GM23248 (cell line): ENCODE results near the gene ALDH1L1. TPM values are rescaled to one million over a fixed set of nuclear protein-coding genes. Genes with fewer than 3 reads are reported as not detected.
"Not testable (repeated sequence)": the region's sequence is repeated elsewhere in the genome, so short reads cannot be mapped to it uniquely, and the experiment has no call there.

ENCODE experiments used
- DNase-seq: peaks from one replicate; pipeline ENCODE4 v3.0.0-alpha.2; 2015
- H2AFZ ChIP-seq: fragments of 200-600 bp; sonication (generic); 2 replicates; pipeline ENCODE4 v1.6.1; 2016; ENCODE audit warnings: antibody characterized with exemption
- H3F3A ChIP-seq: fragments of 200-600 bp; sonication (generic); 2 replicates; pipeline ENCODE4 v1.6.1; 2016; ENCODE audit warnings: mild to moderate bottlenecking, antibody characterized with exemption, mixed run types; ENCODE audit not compliant: insufficient read depth
- H3K27ac ChIP-seq: fragments of 200-600 bp; sonication (generic); 2 replicates; pipeline ENCODE4 v1.5.1; 2016; ENCODE audit warnings: mild to moderate bottlenecking
- H3K27me3 ChIP-seq: fragments of 200-600 bp; sonication (generic); replicated peaks from 2 replicates; pipeline ENCODE4 v1.6.1; 2016; ENCODE audit warnings: mild to moderate bottlenecking; ENCODE audit not compliant: insufficient read depth
- H3K36me3 ChIP-seq: fragments of 200-600 bp; sonication (generic); 2 replicates; pipeline ENCODE4 v1.6.1; 2016; ENCODE audit warnings: low read depth, mild to moderate bottlenecking
- H3K4me1 ChIP-seq: fragments of 200-600 bp; sonication (generic); 2 replicates; pipeline ENCODE4 v1.6.1; 2016; ENCODE audit warnings: mild to moderate bottlenecking; ENCODE audit not compliant: insufficient read depth
- H3K4me2 ChIP-seq: fragments of 200-600 bp; sonication (generic); one replicate; pipeline ENCODE4 v1.6.1; 2016; ENCODE audit warnings: mild to moderate bottlenecking; ENCODE audit not compliant: unreplicated experiment
- H3K4me3 ChIP-seq: fragments of 200-600 bp; sonication (generic); 2 replicates; pipeline ENCODE4 v1.5.1; 2016; ENCODE audit warnings: mild to moderate bottlenecking
- H3K79me2 ChIP-seq: fragments of 200-600 bp; sonication (generic); 2 replicates; pipeline ENCODE4 v1.6.1; 2016; ENCODE audit warnings: mild to moderate bottlenecking; ENCODE audit not compliant: insufficient read depth
- H3K9ac ChIP-seq: fragments of 200-600 bp; sonication (generic); 2 replicates; pipeline ENCODE4 v1.6.1; 2016; ENCODE audit warnings: mild to moderate bottlenecking
- H3K9me2 ChIP-seq: fragments of 200-600 bp; sonication (generic); 2 replicates; pipeline ENCODE4 v1.6.1; 2016; ENCODE audit warnings: mixed run types, mild to moderate bottlenecking, moderate library complexity; ENCODE audit not compliant: insufficient read depth
- H3K9me3 ChIP-seq: fragments of 200-600 bp; sonication (generic); one replicate; pipeline ENCODE4 v1.6.1; 2017; ENCODE audit warnings: low read depth
- H4K20me1 ChIP-seq: fragments of 200-600 bp; sonication (generic); 2 replicates; pipeline ENCODE4 v1.6.0; 2016; ENCODE audit not compliant: insufficient read depth
- EZH2 ChIP-seq: fragments of 200-600 bp; sonication (generic); IDR thresholded peaks from 2 replicates; pipeline ENCODE4 v1.6.1; 2018; ENCODE audit warnings: antibody characterized with exemption, mild to moderate bottlenecking; ENCODE audit not compliant: insufficient read depth, poor library complexity, severe bottlenecking
- EZH2phosphoT487 ChIP-seq: fragments of 200-600 bp; sonication (generic); IDR thresholded peaks from 2 replicates; pipeline ENCODE4 v1.6.1; 2018; ENCODE audit warnings: antibody characterized with exemption, moderate library complexity, mild to moderate bottlenecking, low read depth; ENCODE audit not compliant: insufficient read depth
- WGBS, 2 experiments: methylation state at CpG; one replicate each; pipeline ENCODE4 v1.1.6; 2015 to 2017; ENCODE audit warnings: low lambda C conversion rate in 2 of 2, low coverage in 1 of 2; ENCODE audit errors: missing lambda C conversion rate in 2 of 2; 5-methylcytosine and 5-hydroxymethylcytosine counted together
- in situ Hi-C: fragments of 300-500 bp; cut with MboI; formaldehyde crosslinking; loops from 2 replicates; pipeline ENCODE4 v1.15.0; 2020
- polyA plus RNA-seq: library from polyadenylated mRNA; unstranded; fragments of >200 nt; fragmentation: Nextera tagmentation; extraction: Ambion mirVana; gene quantifications from 2 replicates; pipeline ENCODE4 v1.2.1, GENCODE V29; 2016
- total RNA-seq: library from RNA; depleted of rRNA; stranded (reverse); fragments of >200 nt; shearing (Covaris generic); gene quantifications from 2 replicates; pipeline ENCODE4 v1.2.3, GENCODE V29; 2014

Gene ALDH1L1
- total and polyA plus RNA-seq, 2 experiments from 2014 or later, result not detected

- no peaks in the 10 kb centered on the region for H3K9me2 ChIP-seq
- no peak overlapping the region for H3K27ac ChIP-seq
- no peaks in the 10 kb centered on the region for H3F3A ChIP-seq
- no peak overlapping the region for H3K9ac ChIP-seq
- H3K4me3 ChIP-seq, result no peak overlapping the region
- H3K9me3 ChIP-seq, result no peaks in the 10 kb centered on the region
- H3K79me2 ChIP-seq, result no peaks in the 10 kb centered on the region
- no peaks in the 10 kb centered on the region for H3K27me3 ChIP-seq
- no peaks in the 10 kb centered on the region for H3K36me3 ChIP-seq
- peaks cover 8% of the 10 kb centered on the region for H3K4me1 ChIP-seq
- TF ChIP-seq EZH2phosphoT487, result no peak
- H2AFZ ChIP-seq, result no peak overlapping the region
- no peak overlapping the region for H3K4me2 ChIP-seq
- H4K20me1 ChIP-seq, result no peaks in the 10 kb centered on the region
- no peak for DNase-seq
- in situ Hi-C loops, result no loop called here
These were observed 82.6 kb downstream of the ALDH1L1 start for GRCh38 chr3:126097801-126098200.

DNA sequence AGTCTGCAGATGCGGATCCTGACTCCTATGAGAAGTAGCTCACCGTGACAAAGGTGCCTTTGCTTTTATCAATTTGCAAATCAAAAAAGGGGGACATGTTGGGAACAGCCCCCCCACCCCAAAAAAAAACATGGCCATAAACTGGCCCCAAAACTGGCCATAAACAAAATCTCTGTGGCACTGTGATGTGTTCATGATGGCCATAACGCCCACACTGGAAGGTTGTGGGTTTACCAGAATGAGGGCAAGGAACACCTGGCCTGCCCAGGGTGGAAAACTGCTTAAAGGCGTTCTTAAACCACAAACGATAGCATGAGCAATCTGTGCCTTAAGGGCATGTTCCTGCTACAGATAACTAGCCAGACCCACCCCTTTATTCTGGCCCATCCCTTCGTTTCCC lies 84.1 kb downstream of the ALDH1L1 start:
- 29 to 30% methylated on average over 6 of the region's 6 CpGs for WGBS, 2 experiments
- in situ Hi-C loops, result not testable (repeated sequence)

DNA sequence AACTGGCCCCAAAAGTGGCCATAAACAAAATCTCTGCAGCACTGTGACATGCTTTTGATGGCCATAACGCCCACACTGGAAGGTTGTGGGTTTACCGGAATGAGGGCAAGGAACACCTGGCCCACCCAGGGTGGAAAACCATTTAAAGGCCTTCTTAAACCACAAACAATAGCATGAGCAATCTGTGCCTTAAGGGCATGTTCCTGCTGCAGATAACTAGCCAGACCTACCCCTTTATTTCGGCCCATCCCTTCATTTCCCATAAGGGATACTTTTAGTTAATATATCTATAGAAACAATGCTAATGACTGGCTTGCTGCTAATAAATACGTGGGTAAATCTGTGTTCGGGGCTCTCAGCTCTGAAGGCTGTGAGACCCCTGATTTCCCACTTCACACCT lies 88.3 kb downstream of the ALDH1L1 start:
- H2AFZ ChIP-seq, DNase-seq, H4K20me1 ChIP-seq, H3K27ac ChIP-seq, H3K79me2 ChIP-seq, H3K4me3 ChIP-seq, H3F3A ChIP-seq, H3K4me2 ChIP-seq, H3K36me3 ChIP-seq, in situ Hi-C loops, H3K9ac ChIP-seq, H3K9me3 ChIP-seq, H3K27me3 ChIP-seq, H3K4me1 ChIP-seq, H3K9me2 ChIP-seq: not testable (repeated sequence)
- WGBS, 2 experiments, result 56 to 58% methylated on average over 5 of the region's 5 CpGs

More for the DNA sequence above, 84.1 kb downstream of the ALDH1L1 start:
- H3K4me1 ChIP-seq, H2AFZ ChIP-seq, H3K4me3 ChIP-seq, H3K9me2 ChIP-seq, H3K79me2 ChIP-seq, H3K4me2 ChIP-seq, H3K27ac ChIP-seq, H3K9me3 ChIP-seq, H3K9ac ChIP-seq, DNase-seq, H4K20me1 ChIP-seq, H3K27me3 ChIP-seq, H3F3A ChIP-seq, H3K36me3 ChIP-seq: not testable (repeated sequence)

GRCh38 chr3:126087552-126088175 lies 92.7 kb downstream of the ALDH1L1 start:
- Histone ChIP-seq H3K9ac (no peak overlapping the region), H3F3A (no peaks in the 10 kb centered on the region), H4K20me1 (no peaks in the 10 kb centered on the region), H3K4me3 (no peak overlapping the region), H3K27me3 (no peaks in the 10 kb centered on the region), H3K9me2 (no peaks in the 10 kb centered on the region), H3K36me3 (no peaks in the 10 kb centered on the region), H3K4me1 (0 out of 2 replicates have a peak, but pooled peaks cover 3% of the 10 kb centered on the region), H3K79me2 (no peaks in the 10 kb centered on the region), H2AFZ (no peak overlapping the region), H3K4me2 (no peak overlapping the region), H3K9me3 (peaks cover 4% of the 10 kb centered on the region), H3K27ac (no peak overlapping the region)
- no peak for TF ChIP-seq EZH2
- TF ChIP-seq EZH2phosphoT487, result no peak
- 5 to 10% methylated on average over 1 of the region's 1 CpG for WGBS, 2 experiments
- in situ Hi-C loops, result no loop called here
- no peak for DNase-seq

DNA sequence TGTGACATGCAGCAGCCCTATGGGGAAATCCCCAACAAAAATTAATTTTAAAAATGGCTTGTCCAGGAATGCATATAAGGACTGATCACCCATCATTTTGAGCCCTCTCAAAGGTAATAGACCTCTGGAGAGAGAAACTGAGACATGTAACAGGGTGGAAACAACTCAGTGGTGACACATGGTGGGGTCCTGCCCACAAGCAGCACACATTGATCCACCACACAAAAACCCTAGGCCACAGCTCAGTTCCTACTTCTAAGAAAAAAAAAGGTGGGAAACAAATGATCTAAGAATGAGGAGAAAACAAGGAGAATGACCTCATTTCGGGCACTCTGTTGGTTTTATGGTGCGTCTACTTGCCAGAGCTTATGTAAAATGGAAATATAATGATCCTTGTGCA lies 94.5 kb downstream of the ALDH1L1 start:
- 5 to 7% methylated on average over 2 of the region's 2 CpGs for whole genome bisulfite sequencing, 2 experiments

More for the DNA sequence above, 94.5 kb downstream of the ALDH1L1 start:
- H3K4me1 ChIP-seq, result 0 out of 2 replicates have a peak, but pooled peaks cover 3% of the 10 kb centered on the region
- H3K9me2 ChIP-seq, result no peaks in the 10 kb centered on the region
- no peaks in the 10 kb centered on the region for H4K20me1 ChIP-seq
- H3K27ac ChIP-seq, result no peak overlapping the region
- no peaks in the 10 kb centered on the region for H3F3A ChIP-seq
- no peak overlapping the region for H3K9ac ChIP-seq
- no peak for TF ChIP-seq EZH2phosphoT487
- H3K4me3 ChIP-seq, result no peak overlapping the region
- H3K4me2 ChIP-seq, result no peak overlapping the region
- H3K36me3 ChIP-seq, result no peaks in the 10 kb centered on the region
- H3K27me3 ChIP-seq, result no peaks in the 10 kb centered on the region
- in situ Hi-C loops, result no loop called here
- no peak overlapping the region for H2AFZ ChIP-seq
- DNase-seq, result no peak
- no peaks in the 10 kb centered on the region for H3K79me2 ChIP-seq
- peaks cover 4% of the 10 kb centered on the region for H3K9me3 ChIP-seq
